GM12872 (cell line): ENCODE data around the gene CACNA1A.

Experiments used
- TF ChIP-seq, protein P1 (sequence below): IDR thresholded peaks from 3 replicates; pipeline ENCODE4 v1.5.1; 2011; ENCODE audit warnings: low read depth, mild to moderate bottlenecking, low read length, moderate library complexity; ENCODE audit not compliant: insufficient read depth

CACNA1A gene

DNA sequence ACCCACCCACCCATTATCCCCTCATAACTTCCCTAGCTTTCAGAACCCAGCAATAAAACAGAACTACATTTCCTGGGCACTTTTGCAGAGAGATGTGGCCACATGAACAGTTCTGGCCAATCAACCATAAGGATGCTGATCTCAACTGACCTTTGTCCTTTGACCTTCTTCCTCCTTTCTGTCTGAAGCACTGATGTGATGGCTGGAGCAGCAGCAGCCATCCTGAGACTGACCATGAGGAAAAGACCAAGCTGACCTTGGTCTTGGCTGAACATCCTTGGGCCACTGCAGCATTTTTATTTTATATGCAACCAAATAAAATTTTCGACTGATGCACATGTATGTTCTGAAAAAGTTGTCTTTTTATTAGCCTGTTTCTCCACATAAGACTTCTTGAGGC lies 33.1 kb upstream of the CACNA1A start:
- TF ChIP-seq, protein P1, sequence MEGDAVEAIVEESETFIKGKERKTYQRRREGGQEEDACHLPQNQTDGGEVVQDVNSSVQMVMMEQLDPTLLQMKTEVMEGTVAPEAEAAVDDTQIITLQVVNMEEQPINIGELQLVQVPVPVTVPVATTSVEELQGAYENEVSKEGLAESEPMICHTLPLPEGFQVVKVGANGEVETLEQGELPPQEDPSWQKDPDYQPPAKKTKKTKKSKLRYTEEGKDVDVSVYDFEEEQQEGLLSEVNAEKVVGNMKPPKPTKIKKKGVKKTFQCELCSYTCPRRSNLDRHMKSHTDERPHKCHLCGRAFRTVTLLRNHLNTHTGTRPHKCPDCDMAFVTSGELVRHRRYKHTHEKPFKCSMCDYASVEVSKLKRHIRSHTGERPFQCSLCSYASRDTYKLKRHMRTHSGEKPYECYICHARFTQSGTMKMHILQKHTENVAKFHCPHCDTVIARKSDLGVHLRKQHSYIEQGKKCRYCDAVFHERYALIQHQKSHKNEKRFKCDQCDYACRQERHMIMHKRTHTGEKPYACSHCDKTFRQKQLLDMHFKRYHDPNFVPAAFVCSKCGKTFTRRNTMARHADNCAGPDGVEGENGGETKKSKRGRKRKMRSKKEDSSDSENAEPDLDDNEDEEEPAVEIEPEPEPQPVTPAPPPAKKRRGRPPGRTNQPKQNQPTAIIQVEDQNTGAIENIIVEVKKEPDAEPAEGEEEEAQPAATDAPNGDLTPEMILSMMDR = no peak

GRCh38 chr19:13538601-13539253 lies 32.4 kb upstream of the CACNA1A start:
- TF ChIP-seq, protein P1 = no peak

- TF ChIP-seq, protein P1 = no peak
Observed at GRCh38 chr19:13537454-13537853, 31.2 kb upstream of the CACNA1A start.

DNA sequence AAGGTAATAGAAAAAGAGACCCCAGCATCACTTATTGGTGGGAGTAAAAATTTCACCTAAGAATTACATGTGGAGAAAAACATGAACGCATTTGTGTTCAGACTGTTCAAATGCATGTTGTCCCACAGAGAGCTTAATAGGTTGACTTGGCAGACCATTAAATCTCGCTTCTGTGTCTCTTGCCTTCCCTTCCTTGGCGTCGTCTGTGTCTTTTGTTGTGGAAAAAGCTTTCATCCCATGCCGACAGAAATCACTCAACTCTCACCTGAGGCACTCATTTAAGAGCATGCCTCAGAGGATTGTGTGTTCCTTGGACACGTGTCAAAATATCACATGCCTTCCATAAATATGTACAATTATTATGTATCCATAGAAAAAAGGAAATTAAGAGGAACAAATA lies 24.4 kb upstream of the CACNA1A start:
- TF ChIP-seq, protein P1 = no peak

GRCh38 chr19:13526552-13526951 lies 20.3 kb upstream of the CACNA1A start:
- TF ChIP-seq, protein P1 = peak; percentile 73

DNA sequence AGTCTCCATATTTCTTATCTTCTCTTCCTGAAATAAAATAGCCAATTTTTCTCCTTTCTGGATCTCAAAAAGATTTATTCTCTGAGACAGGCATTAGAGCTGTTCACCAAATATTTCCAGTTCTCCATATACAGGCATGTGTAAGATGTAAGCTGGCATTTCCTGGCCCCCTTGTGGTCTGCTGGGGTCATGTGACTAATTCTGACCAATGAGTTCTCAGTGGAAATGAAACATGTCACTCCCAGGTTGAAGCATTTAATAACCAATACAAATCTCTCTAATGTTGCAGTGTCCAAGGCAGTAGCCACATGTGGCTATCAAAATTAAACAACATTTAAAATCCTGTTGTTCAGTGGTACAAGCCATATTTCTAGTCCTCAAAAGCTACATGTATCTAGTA lies 14.8 kb upstream of the CACNA1A start:
- TF ChIP-seq, protein P1 = no peak

- TF ChIP-seq, protein P1 = no peak
Observed at GRCh38 chr19:13511947-13512346, 5.7 kb upstream of the CACNA1A start.

DNA sequence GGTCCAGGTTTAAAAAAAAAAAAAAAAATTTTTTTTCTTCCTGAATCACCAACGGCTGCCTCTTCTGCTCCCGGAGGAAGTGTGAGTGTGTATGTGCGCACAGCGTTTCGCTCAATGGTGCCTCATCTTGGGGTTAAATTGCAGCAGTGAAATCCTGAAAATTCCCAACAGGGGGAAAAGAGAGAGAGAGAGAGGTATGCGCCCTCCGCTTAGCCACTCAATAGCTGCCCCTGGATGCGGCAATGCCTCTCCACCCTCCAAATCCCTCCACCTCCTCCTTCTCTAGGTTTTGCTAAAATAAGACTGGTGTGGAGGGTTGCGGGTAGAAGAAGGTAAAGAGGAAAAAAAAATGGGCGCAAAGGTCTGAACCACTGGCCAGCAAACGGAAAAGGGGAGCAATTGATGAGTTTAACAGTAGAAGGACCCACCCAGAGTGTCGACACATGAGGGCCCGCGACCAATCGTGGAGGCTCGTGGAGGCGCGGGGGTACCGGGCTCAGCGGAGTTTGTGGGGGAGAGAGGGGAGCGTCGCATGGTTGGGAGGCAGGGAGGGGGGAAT lies 853 bp upstream of the CACNA1A start:
- TF ChIP-seq, protein P1 = no peak
